ENCODE measurements around the gene ZBTB32. TPM values are rescaled to one million over a fixed set of nuclear protein-coding genes. Genes with fewer than 3 reads are reported as not detected.

ZBTB32 gene
- total RNA-seq, 2 donors from 2014 or later = 138 to 217 TPM

DNA sequence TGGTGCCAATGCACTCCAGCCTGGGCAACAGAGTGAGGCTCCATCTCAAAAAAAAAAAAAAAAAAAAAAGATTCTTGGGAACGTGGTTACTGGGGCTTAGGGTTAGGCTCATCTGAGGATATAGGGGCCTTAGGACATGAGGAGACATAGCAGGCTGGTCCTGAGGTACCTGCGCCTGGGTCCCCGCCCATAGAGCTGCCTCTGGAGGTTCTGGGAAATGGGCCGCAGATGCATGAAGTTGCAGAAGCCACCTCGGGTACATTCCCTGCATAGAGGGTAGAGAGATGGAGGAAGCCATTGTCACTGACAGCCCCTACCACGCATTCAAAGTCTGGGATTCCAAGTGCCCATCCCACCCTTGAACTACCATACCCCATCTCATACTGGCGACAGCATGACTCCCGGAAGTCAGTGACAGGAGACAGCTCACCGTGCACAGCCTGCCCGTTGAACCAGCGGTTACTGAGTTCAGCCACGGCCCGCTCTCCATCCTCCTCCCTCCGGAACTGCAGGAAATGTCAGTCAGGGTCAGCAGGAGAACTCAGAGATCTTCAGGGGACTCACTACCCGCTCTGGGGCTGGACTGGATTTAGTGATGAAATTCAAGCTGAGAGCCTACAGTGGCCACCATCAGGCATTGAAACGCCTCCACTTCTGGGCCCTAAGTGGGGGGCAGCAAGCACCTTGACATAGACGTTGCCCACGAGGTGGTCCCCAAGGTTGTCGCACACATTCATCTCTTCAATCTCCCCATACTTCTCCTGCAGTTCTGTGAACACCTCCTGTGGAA is 39.5 kb downstream of the ZBTB32 start:
- Mint-ChIP-seq H3K9me3 (no peaks in the 10 kb centered on the region), H3K36me3 (ENCODE audit: low read depth) (peaks cover 51% of the 10 kb centered on the region), H3K4me3 (peak overlapping the region; percentile 95)

DNA sequence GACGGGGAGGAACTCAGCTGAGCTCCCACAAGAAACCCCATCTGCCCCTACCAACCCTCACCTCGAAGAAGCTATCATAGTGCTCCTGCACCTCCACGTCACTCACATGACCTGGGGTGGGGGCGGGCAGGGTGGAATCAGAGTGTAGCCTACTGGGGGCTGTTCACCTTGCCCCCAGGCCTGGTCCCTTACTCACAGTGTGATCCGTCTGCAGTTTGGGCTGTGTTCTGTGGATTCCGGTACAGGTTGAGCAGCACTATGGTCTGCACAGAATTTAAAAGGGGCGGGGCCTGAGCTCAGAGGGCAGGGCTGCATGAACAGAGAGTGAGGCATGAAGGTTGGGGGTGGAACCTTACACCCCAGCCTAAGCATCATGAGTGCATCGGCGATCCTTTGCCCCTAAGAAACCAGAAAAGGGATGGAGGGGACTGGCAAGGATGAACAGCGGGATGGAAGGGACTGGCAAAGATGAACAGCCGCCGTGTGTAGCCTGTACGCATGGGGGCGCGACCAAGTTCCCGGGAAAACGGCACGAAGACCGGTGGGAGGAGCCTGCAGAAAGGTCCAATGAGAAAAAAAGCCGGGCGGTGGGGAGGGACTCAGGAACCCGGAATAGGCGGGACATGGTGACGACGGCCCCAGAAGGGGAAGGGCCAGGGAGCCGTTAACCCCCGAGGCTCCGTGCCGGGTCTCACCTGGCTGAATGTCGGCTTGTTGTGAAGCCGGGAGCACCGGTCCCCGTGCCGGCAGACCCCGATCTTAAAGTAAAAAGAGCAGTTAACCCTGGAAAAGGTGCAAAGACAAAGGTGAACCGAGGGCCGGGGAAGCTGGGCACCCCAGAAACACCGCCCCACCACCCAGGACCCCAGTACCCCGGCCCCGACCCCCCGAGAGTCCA is 40.3 kb downstream of the ZBTB32 start:
- Mint-ChIP-seq H3K9me3 (no peaks in the 10 kb centered on the region), H3K27me3 (no peaks in the 10 kb centered on the region), H3K4me1 (peaks cover 17% of the 10 kb centered on the region), H3K36me3 (ENCODE audit: low read depth) (peaks cover 42% of the 10 kb centered on the region), H3K4me3 (peak overlapping the region; percentile 95), H3K27ac (peak overlapping the region; percentile 96)
- ATAC-seq (replicated peaks) = peak; percentile 64

More for the DNA sequence above, 39.5 kb downstream of the ZBTB32 start:
- H3K27ac Mint-ChIP-seq = peak overlapping the region; percentile 96
- no peak for ATAC-seq (replicated peaks)
- peaks cover 17% of the 10 kb centered on the region for H3K4me1 Mint-ChIP-seq
- H3K27me3 Mint-ChIP-seq = no peaks in the 10 kb centered on the region

DNA sequence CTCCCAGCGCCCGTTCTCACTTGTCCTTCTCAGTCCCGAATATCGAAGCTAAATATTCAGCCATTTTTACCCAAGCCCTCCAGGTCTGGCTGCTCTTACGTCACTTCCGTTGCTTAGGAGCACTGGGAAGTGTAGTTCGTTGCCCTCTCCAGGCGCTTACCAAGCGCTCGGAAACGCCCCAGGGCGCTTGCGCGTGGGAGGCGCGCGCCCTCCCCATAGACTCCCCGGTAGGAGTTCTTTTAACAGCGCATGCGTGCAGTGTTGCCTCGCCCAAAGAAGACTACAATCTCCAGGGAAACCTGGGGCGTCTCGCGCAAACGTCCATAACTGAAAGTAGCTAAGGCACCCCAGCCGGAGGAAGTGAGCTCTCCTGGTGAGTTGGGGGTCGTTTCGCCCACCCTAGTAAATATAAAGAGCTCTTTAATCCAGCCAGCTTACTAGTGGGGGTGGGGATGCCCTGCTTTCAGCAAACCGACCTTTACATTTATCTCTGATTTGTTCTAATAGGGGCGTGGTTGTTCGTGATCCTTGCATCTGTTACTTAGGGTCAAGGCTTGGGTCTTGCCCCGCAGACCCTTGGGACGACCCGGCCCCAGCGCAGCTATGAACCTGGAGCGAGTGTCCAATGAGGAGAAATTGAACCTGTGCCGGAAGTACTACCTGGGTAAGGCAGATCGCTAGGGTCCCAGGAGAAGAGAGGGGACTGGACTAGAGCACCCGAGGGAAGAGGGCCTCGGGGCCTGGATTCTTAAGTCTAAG is 41.1 kb downstream of the ZBTB32 start, which contains the start of the genes PSENEN and U2AF1L4:
Gene PSENEN, plus strand, starts transcription at position 324 of the 759 bp plus-strand sequence. Its CDS starts 280 bp downstream, at position 604.
Gene U2AF1L4, minus strand, starts transcription at position 91 of the 759 bp plus-strand sequence. Its CDS starts 27 bp downstream, at position 64.
- Mint-ChIP-seq H3K4me3 (peak within 1 kb of the TSS; percentile 95), H3K9me3 (no peaks in the 10 kb centered on the region), H3K4me1 (peaks cover 17% of the 10 kb centered on the region), H3K36me3 (ENCODE audit: low read depth) (peaks cover 37% of the 10 kb centered on the region), H3K27ac (peak within 1 kb of the TSS; percentile 96), H3K27me3 (no peaks in the 10 kb centered on the region)
- peak; percentile 66 for ATAC-seq (replicated peaks)

DNA sequence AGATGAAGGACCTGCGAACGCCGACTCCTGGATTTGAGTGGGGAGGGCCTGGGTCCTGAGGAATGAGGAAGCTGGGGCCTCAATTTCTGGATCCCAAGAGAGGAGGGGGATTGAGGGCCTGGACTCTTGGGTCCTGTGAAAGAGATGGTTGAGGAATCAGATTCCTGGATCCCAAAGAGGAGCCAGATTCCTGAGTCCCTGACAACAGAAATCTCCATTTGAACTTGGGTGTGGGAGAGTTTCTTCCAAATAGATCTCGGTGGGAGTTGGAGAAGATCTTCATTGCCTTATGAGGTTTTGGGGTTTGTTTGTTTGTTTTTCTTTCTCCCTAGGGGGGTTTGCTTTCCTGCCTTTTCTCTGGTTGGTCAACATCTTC is 41.7 kb downstream of the ZBTB32 start:
- peak overlapping the region; percentile 95 for H3K4me3 Mint-ChIP-seq
- no peaks in the 10 kb centered on the region for H3K9me3 Mint-ChIP-seq
- peaks cover 31% of the 10 kb centered on the region for H3K36me3 Mint-ChIP-seq (ENCODE audit: low read depth)
- peak overlapping the region; percentile 96 for H3K27ac Mint-ChIP-seq
- H3K27me3 Mint-ChIP-seq = no peaks in the 10 kb centered on the region
- peaks cover 17% of the 10 kb centered on the region for H3K4me1 Mint-ChIP-seq
- ATAC-seq (replicated peaks) = no peak

DNA sequence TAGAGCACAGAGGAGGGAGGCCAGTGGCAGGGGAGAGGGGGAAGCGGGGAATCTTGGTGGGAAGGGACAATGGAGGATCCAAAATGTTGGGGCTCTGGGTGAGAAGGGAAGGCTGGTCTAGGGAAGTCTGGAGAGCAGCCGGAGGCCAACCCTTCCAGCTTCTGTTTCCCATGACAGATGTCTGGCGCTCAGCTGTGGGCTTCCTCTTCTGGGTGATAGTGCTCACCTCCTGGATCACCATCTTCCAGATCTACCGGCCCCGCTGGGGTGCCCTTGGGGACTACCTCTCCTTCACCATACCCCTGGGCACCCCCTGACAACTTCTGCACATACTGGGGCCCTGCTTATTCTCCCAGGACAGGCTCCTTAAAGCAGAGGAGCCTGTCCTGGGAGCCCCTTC is 42.2 kb downstream of the ZBTB32 start:
- Mint-ChIP-seq H3K36me3 (ENCODE audit: low read depth) (peaks cover 30% of the 10 kb centered on the region), H3K4me3 (peak overlapping the region; percentile 95), H3K27ac (peak overlapping the region; percentile 96), H3K9me3 (no peaks in the 10 kb centered on the region), H3K4me1 (peaks cover 17% of the 10 kb centered on the region), H3K27me3 (no peaks in the 10 kb centered on the region)
- no peak for ATAC-seq (replicated peaks)

DNA sequence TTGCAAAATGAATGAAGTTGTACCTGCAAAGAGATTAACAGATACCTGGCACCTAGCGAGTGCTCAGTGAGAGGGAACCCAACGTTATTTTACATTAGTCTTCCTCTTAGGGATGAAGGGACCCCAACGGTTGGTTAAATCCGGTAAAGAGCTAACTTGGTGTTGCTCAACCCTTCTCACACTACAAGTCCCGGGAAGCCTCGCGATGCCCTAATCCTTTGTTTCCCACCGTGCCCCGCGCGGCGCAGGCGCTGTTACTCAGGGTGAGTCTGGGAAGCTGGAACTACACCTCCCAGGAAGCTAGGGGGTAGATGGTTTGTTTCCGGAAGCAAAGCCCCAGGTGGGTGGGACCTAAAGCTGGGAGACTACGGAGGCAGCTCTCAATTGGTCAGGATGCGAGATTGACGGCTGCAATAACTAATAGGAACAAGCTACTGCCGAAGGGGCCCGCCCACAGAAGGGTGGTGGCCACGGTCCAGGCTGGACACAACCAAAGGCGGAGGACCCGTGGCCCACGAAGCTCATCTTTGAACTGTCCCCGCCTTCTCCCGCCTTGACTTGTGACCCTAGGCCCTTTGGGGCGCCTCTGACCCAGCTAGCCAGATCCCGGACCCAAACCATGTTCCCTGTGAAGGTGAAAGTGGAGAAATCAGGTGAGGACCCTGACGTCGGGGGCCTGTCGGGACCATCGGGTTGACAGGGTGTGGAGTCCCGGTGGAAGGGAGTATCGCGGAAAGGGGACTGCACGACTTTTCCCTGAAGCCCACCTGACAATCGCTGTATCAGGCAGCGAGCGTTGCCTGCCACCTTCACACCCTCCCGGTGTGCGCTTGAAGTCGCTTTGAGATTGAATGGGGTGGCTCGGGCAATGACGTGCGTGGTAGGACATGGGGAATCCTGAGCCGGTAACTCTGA is 44.0 kb downstream of the ZBTB32 start, which contains the start of gene LIN37:
Gene LIN37, plus strand, starts transcription at position 471 of the 915 bp plus-strand sequence. Its CDS starts 149 bp downstream, at position 620.
- H3K27me3 Mint-ChIP-seq = no peaks in the 10 kb centered on the region
- H3K4me1 Mint-ChIP-seq = peaks cover 9% of the 10 kb centered on the region
- no peaks in the 10 kb centered on the region for H3K9me3 Mint-ChIP-seq
- peak within 1 kb of the TSS; percentile 95 for H3K4me3 Mint-ChIP-seq
- peak; percentile 83 for ATAC-seq (replicated peaks)
- H3K36me3 Mint-ChIP-seq (ENCODE audit: low read depth) = peaks cover 17% of the 10 kb centered on the region
- H3K27ac Mint-ChIP-seq = peak within 1 kb of the TSS; percentile 94

DNA sequence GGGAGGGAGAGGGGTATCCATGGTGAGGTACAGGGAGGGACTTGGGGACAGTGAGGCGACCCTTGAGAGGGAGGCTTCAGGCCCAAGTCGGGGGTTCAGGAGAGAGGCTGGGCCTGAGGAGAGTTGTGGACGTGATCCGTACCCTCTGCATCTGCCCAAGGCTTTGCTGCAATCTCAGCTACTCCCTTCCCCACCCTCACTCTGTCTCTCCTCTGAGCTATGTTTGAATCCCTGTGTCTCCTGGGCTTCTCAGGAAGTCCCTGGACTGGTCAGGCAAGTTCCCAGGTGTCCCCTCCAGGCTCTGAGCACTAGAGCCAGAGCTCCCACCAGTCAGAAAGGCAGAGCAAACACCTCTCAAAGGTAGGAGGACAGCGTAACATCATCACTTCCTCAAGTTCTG is 45.8 kb downstream of the ZBTB32 start:
- H3K9me3 Mint-ChIP-seq = no peaks in the 10 kb centered on the region
- peak overlapping the region; percentile 94 for H3K27ac Mint-ChIP-seq
- H3K4me3 Mint-ChIP-seq = peak overlapping the region; percentile 27
- no peak for ATAC-seq (replicated peaks)
- peaks cover 17% of the 10 kb centered on the region for H3K36me3 Mint-ChIP-seq (ENCODE audit: low read depth)
- no peaks in the 10 kb centered on the region for H3K27me3 Mint-ChIP-seq
- H3K4me1 Mint-ChIP-seq = peaks cover 8% of the 10 kb centered on the region

DNA sequence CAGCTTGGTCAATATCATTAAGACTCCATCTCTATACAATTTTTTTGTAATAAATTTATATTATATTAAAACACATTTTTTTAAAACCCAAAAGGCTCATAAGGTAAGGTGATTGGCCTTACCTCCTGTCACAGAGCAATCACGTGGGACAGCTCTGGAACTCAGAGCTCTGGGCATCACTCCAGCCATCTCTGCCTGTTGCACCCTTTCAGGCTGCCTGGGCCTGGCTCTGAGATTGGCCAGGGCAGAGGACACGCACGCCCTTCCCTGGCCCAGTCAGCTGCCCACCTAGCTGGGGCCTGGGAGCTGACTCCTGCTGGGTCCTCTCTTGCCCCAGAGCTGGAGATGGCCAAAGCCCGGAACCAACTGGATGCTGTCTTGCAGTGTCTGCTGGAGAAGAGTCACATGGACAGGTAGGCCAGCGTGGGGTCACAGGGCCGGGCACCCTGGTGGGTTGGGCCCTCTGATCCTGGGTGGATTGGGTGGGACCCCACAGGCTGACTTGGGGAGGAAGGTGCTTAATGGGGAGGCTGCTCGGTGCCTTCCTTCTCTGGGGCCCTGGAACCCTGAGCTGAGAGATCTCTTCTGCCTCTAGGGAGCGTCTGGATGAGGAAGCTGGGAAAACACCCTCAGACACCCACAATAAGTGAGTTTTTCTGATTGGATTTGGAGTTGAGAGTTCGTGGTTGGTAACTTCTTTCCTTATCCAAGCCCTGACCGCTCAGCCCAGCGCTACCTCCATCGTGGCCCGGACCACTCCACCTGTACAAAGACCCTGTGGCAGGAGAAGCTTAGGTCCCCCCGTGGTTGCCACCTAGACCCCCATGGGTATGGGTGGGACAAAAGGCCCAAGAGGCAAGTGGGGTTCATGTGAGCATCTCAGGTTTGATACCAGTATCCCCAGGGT is 47.7 kb downstream of the ZBTB32 start:
- Mint-ChIP-seq H3K9me3 (no peaks in the 10 kb centered on the region), H3K27me3 (no peaks in the 10 kb centered on the region), H3K36me3 (ENCODE audit: low read depth) (peaks cover 14% of the 10 kb centered on the region), H3K4me1 (peaks cover 9% of the 10 kb centered on the region), H3K27ac (no peak overlapping the region), H3K4me3 (no peak overlapping the region)
- no peak for ATAC-seq (replicated peaks)

DNA sequence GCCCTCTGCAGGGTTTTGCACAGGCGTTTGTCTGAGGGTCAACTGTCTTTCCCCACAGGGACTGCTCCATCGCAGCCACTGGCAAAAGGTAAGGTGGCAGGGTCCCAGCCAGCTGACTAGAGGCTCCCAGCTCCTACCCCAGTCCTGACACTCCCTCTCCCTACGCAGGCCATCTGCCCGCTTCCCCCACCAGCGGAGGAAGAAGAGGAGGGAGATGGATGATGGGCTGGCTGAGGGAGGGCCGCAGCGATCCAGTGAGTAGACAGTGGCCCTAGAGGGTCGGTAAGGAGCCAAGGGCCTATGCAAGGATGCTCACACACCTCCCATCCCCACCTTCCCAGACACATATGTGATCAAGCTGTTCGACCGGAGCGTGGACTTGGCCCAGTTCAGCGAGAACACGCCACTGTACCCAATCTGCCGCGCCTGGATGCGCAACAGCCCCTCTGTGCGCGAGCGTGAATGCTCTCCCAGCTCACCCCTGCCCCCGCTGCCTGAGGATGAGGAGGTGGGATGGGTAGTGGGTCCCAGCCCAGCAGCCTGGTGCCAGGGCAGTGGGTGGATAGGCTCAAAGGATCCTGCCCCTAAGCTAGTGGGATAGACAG is 48.5 kb downstream of the ZBTB32 start:
- Mint-ChIP-seq H3K4me1 (peaks cover 9% of the 10 kb centered on the region), H3K27me3 (no peaks in the 10 kb centered on the region), H3K4me3 (no peak overlapping the region), H3K27ac (no peak overlapping the region), H3K36me3 (ENCODE audit: low read depth) (peaks cover 17% of the 10 kb centered on the region), H3K9me3 (no peaks in the 10 kb centered on the region)
- ATAC-seq (replicated peaks) = no peak

DNA sequence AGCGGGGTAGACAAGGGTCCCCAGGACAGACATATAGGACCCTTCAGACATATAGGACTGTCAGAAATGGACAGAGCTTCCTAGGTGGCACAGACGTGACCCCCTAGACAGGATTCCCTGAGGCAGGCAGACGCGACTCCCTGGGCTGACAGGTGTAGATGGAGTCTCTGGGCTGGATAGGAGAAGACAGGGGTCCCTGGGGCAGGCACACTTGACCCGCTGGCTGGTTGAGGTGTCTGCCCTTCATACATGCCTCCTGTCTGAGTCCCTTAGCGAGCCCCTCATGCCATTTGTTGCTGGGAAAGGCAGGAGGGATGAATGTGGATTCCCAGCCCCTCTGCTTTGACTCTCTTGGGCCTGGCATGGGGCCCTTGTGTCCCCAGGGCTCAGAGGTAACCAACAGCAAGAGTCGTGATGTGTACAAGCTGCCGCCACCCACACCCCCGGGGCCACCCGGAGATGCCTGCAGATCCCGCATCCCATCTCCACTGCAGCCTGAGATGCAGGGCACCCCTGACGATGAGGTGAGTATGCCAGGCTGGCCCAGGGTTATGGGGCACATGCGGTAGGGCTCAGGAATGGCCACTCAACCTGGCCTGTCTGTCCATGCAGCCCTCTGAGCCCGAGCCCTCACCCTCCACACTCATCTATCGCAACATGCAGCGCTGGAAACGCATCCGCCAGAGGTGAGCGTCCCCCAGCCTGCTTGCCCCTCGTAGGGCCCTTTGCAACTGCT is 49.4 kb downstream of the ZBTB32 start:
- Mint-ChIP-seq H3K4me1 (peaks cover 9% of the 10 kb centered on the region), H3K4me3 (no peak overlapping the region), H3K9me3 (no peaks in the 10 kb centered on the region), H3K27me3 (no peaks in the 10 kb centered on the region), H3K27ac (no peak overlapping the region), H3K36me3 (ENCODE audit: low read depth) (peaks cover 12% of the 10 kb centered on the region)
- ATAC-seq (replicated peaks) = no peak

DNA sequence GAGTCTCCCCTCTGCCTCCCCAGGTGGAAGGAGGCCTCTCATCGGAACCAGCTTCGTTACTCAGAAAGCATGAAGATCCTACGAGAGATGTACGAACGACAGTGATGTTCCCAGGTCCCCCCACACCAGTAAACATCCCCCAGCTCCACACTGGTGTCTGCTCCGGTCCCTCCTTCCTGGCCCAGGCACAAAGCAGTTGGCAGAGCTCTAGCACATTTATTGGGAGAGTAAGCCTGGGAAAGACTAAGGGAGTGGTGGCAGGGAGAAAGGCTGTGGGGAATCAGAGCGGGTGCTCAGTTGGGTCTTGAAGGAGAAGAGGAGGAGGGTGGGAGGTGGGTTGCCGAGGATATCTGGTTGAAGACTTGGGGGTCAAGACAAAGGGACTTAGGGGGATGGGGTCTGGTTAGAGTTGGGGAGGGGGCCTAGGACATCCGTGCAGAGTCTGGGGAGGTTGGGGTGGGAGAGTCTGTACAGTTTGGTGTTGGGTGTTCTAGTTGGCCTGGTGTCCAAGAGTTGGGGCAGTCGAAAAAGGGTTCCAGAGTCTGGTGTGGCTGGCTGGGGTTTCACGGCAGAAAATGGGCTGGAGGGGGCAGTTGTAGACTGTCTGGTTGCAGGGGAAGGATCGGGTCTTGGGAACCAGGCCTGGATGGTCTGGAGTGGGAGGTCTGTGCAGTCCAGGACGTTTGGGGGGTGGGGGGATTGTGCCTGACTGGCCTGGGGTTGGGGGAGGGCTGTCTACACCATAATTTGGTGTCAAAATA is 50.2 kb downstream of the ZBTB32 start:
- peak overlapping the region; percentile 43 for H3K4me3 Mint-ChIP-seq
- H3K9me3 Mint-ChIP-seq = no peaks in the 10 kb centered on the region
- no peak overlapping the region for H3K27ac Mint-ChIP-seq
- peaks cover 12% of the 10 kb centered on the region for H3K4me1 Mint-ChIP-seq
- H3K36me3 Mint-ChIP-seq (ENCODE audit: low read depth) = peaks cover 12% of the 10 kb centered on the region
- no peaks in the 10 kb centered on the region for H3K27me3 Mint-ChIP-seq
- ATAC-seq (replicated peaks) = no peak

Data from activated T-helper 17 cell treated with anti-CD3 and anti-CD28 coated beads, Interleukin-2, amount 50 U/mL, for 72 hours (primary cell).